HG02571 (cell line): ENCODE results near the gene GPC1.

Source experiments
- ATAC-seq: cut with Tn5 transposase; IDR thresholded peaks from one replicate; pipeline ENCODE4 v1.9.1; 2021; ENCODE audit warnings: mild to moderate bottlenecking, moderate library complexity; ENCODE audit not compliant: unreplicated experiment

The GPC1 gene

GRCh38 chr2:240440251-240440650, 4.8 kb downstream of the GPC1 start:
- ATAC-seq, result no peak

- ATAC-seq, result no peak
Measured at GRCh38 chr2:240440704-240441320, 5.3 kb downstream of the GPC1 start.

GRCh38 chr2:240441326-240441992, 6.0 kb downstream of the GPC1 start:
- ATAC-seq, result no peak

- no peak for ATAC-seq
Measured at GRCh38 chr2:240441993-240442411, 6.5 kb downstream of the GPC1 start.

GRCh38 chr2:240442891-240443715, 7.6 kb downstream of the GPC1 start:
- no peak for ATAC-seq

GRCh38 chr2:240443891-240444301, 8.4 kb downstream of the GPC1 start:
- ATAC-seq, result no peak

- no peak for ATAC-seq
Measured at GRCh38 chr2:240444464-240444863, 9.0 kb downstream of the GPC1 start.

- ATAC-seq, result no peak
Measured at GRCh38 chr2:240445961-240446663, 10.6 kb downstream of the GPC1 start.

GRCh38 chr2:240446664-240447175, 11.3 kb downstream of the GPC1 start:
- ATAC-seq, result no peak

- ATAC-seq, result no peak
Measured at GRCh38 chr2:240447331-240447730, 11.9 kb downstream of the GPC1 start.

- no peak for ATAC-seq
Measured at GRCh38 chr2:240447934-240448333, 12.5 kb downstream of the GPC1 start.

- no peak for ATAC-seq
Measured at GRCh38 chr2:240448387-240449274, 13.2 kb downstream of the GPC1 start.

- no peak for ATAC-seq
Measured at GRCh38 chr2:240449764-240450531, 14.5 kb downstream of the GPC1 start.

- ATAC-seq, result no peak
Measured at GRCh38 chr2:240450532-240451107, 15.2 kb downstream of the GPC1 start.

- no peak for ATAC-seq
Measured at GRCh38 chr2:240451108-240451611, 15.7 kb downstream of the GPC1 start.

GRCh38 chr2:240451791-240452461, 16.5 kb downstream of the GPC1 start:
- no peak for ATAC-seq

GRCh38 chr2:240452462-240453256, 17.2 kb downstream of the GPC1 start:
- ATAC-seq, result no peak
